NCI-H2171 treated with DMSO at 0.1 percent for 48 hours (cell line): ENCODE data around the gene C22orf23.

Experiments used
- DNase-seq: peaks from one replicate; lab custom pipeline; 2025; lab: John Stamatoyannopoulos, UW

Gene C22orf23

GRCh38 chr22:37953437-37954179 is at the start of gene C22orf23, which contains the start of gene POLR2F:
TSS of gene C22orf23 (minus strand) at chr22:37953601. CDS start at chr22:37953149, 452 bp downstream.
TSS of gene POLR2F (plus strand) at chr22:37953699. CDS start at chr22:37953788, 89 bp downstream.
- peak; percentile 97 for DNase-seq

GRCh38 chr22:37999640-38000272 is 46.4 kb upstream of the C22orf23 start:
- peak; percentile 81 for DNase-seq

- no peak for DNase-seq
Measured at GRCh38 chr22:37999236-37999635, 45.8 kb upstream of the C22orf23 start.

- no peak for DNase-seq
Measured at GRCh38 chr22:37998543-37998942, 45.1 kb upstream of the C22orf23 start.

DNA sequence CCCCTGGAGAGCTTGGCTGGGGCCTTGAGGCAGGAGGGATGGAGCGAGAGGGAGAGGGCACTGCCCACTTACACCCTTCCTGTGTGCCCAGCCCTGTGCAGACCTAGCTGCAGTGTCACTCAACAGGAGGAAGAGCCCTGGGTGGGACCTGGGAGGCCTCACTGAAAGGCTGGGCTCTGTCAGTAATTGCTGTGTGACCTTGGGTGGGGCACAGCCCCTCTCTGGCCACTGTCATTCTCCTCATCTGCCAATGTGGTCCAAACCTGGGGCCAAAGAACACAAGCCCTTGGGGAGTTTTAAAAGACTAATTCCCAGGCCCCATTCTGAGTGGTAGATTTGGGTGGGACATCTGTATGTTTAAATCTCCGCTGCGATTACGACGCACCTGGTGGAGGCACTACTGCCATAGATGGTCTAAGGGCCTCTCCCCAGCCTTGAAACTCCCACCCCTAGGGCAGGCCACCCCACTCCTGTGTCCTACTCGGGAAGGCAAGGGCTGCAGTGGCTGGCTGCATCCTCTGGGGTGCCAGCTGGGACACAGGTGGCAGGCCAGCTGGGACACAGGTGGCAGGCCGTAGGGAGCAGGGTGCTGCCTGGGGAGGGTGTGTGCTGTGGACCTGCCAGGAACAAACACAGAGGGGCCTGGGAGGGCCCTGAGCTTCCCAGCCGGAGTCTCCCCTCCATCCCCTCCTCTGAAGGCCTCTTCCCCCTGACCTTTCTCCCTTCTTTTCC is 43.3 kb upstream of the C22orf23 start:
- DNase-seq: peak; percentile 86

DNA sequence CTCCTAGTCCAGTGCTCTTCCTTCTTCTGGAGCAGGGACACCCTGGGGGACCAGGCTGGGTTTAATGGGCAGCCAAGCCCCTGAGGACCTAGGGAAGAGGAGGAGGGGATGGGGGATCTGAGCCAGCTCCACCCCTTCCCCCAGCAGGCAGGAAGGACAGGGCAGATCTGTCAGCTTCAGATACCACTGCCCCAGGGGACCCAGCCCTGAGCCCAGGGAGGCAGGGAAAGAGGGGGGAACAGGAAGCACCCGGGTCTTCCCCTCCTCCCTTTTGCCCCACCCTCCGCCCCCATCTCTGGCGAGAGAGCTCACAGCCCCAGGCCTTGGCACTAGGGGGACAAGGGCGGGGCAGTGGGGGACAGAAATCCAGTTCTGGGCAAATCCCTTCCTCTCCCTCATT is 42.7 kb upstream of the C22orf23 start:
- DNase-seq: peak; percentile 34

DNA sequence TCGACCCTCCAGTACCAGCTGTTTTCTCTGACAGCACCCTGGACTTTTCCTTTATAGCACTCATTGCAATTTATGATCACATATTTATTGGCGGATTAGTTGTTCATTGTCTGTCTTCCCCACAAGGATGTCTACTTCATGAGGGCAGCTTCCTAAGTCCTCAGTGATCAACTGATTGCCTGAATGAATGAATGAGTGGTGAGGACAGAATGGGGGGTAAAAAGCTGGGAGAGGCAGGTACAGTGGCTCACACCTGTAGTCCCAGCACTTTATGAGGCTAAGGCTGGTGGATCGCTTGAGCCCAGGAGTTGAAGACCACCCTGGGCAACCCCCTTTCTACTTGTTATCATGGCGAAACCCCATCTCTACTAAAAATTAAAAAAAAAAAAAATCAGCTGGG is 42.1 kb upstream of the C22orf23 start:
- no peak for DNase-seq

- no peak for DNase-seq
Measured at GRCh38 chr22:37994982-37995381, 41.6 kb upstream of the C22orf23 start.

DNA sequence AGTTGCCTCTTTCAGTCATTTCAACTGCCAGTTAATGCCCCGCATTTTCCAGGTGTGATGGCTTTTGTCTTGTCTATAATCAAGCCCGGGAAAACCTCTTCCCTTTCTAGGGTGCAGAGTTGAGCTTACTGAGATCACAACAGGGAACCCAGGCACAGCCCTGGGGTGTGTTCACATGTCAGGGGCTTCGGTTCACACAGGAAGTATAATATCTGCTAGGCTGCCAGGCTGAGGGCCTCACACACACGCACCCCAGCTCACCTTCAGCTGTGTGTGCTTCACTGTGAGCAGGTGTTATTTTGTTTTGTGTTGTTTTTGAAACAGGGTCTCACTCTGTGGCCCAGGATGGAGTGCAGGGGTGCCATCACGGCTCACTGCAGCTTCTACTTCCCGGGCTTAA is 40.6 kb upstream of the C22orf23 start:
- DNase-seq: no peak

DNA sequence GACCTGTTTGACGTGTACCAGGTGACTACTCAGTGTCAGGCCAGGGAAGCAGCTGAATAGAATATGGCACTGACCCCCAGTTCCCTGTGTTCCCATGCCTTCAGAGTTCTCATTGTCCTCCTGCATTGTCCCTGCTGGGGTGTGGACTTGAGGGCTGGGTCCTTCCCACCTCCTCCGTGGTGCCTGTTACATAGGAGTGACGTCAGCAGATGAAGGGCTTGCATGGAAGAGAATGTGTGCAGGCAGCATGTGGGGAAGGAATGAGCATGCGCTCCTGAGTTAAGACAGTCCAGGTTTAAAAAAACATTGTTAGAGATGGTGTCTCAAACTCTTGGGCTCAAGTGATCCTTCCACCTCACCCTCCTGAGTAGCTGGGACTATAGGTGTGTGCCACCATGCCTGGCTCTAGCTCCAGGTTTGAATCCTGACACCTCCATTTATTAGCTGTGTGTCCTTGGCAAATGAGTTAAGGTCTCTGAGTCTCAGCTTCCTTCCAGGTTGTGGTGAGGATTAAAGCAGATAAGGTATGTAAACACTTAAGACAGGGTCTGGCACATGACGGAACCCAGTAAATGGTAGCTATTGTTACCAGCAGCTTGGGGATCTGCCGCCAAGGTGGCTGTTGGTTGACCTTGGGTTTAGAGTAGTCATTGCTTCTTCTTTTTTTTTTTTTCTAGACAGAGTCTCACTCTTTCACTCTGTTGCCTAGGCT is 38.5 kb upstream of the C22orf23 start:
- DNase-seq: no peak

DNA sequence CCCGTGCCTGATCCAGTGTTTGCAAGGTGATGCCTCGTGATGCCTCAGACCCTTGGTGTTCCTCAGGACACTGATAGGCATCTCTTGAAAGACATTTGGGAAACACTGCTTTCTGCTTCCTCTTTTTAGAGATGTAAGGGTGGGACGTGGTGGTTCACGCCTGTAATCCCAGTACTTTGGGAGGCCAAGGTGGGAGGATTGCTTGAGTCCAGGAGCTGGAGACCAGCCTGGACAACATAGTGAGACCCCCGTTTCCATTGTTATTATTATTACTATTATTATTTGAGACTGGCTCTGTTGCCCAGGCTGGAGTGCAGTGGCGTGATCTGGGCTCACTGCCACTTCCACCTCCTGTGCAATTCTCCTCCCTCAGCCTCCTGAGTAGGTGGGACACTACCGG is 37.5 kb upstream of the C22orf23 start:
- no peak for DNase-seq

- no peak for DNase-seq
Measured at GRCh38 chr22:37990301-37990700, 36.9 kb upstream of the C22orf23 start.

DNA sequence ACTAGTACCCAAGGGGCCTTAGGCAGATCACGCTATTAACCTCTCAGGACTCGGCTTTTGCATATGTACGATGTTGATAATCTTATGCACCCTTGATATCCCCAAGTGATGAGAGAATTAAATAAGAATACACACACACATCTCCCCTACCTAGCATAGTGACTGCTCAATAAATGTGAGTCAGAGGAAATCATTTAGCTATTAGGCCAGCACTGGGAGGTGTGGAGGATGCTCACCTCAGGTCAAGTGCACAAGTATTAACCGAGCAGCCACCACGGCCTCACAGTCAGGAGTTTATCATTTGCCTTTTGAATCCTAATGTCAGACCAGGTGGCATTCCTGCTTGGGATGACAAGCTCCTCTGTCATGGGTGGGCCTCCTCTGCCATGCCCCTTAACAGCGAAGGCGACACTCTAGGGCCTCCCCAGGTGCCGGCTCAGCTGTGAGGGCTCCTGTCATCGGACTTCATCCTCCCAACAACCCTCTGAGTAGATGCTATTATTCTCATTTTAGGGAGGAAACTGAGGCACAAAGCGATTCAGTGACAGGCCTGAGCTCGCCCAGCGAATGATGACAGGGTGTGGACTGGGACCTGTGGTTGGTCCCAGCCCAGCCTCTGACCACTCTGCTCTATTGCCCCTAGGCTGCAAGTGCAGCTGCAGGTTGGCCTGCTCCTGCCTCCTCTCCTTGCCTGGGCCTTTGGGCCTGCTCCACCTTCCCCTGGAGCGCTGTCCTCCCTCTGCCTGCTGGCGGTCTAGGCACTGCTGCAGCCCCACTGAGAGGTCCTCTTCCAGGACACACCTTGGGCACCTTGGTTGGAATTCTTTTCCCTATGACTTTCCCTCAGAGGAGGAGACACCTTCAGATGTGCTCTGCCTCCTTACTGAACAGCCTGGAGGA is 36.0 kb upstream of the C22orf23 start:
- no peak for DNase-seq

GRCh38 chr22:37986371-37986770 is 33.0 kb upstream of the C22orf23 start:
- DNase-seq: no peak

DNA sequence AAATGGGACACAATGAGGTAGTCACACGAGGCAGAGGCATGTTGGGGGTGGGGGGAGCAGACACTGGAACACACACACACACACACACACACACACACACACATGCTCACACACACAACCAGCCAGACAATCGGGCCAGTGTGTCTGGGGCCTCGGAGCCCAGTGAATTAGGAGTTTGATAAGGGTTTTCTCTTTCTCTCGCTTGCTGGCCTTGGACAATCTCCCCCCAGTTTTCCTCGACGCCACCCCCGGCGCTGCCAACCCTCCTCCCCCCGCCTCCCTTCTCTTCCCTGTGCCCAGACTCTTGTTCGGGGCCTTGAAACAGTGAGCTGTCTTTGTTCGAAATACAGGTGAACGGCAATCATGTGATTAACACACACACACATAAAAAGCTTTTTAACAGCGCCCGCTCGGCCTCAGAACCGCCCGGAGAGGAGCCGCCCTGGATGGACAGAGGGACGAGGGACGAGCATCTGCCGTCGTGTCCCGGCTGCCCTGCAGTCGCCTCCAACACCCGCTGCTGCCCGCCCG is 32.4 kb upstream of the C22orf23 start:
- DNase-seq: no peak

DNA sequence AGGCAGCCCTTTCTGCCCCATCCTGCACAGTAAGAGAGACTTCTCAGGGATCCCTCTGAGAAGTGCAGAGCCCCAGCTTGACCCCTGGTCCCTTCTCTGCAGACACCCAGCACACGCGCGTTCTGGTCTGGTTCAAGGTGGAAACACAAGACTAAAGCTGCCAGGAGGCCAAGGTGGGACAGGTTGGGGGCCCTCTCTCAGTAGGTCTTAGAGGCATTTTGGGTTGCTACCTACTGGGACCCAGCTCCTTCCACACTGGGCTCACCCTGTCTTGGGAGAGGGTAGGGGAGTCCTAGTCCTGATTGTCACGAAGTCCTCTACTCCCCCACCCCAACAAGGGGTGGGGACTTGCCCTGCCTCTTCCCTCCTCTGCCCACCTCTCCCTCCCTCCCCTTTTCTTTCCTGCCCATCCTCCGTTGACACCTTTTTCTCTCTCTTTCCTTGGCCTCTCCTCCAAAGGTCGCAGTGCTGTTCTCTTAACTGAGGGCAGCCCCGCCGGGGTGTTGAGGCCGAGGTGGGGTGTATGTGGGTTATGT is 31.7 kb upstream of the C22orf23 start:
- DNase-seq: no peak

GRCh38 chr22:37983860-37984791 is 30.7 kb upstream of the C22orf23 start, which contains the start of gene SOX10:
TSS of gene SOX10 (minus strand) at chr22:37984555. CDS start at chr22:37983784, 771 bp downstream.
- DNase-seq: no peak

DNA sequence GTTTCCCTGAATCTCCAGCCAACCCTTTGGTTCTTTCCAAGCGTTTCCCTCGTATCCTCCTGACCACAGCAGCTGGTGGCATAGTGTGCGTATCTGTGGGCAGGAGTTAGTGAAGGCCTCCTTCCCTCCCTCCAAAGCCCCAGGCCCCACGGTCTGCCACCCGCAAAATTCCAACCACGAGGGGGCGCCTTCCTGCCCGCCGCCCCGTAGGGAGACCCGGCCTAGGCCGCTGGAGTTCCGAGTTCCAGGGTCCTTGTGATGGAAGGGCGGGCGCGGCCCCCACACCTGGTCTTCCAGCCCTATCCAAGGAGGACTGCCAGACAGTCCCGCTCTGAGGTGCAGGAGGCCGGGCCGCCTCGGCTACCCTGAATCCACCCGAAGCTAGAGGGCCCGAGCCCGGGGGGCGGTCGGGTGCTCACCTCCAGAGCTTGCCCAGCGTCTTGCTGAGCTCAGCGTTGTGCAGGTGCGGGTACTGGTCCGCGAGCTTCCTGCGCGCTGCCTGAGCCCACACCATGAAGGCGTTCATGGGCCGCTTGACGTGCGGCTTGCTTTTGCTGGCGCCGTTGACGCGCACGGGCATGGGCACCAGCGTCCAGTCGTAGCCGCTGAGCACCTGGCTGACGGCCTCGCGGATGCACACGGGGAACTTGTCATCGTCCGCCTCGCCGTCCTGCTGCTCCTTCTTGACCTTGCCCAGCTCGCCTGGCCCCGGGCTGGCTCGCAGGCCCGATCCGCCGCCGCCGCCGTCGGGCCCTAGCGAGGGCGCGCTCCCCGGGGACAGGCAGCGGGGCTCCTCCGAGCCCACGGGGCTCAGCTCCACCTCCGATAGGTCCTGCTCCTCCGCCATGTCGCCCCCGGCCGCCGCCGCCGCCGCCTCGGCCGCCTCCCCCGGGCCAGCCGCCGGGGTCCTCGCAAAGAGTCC is 29.8 kb upstream of the C22orf23 start:
- DNase-seq: no peak
